Testis (tissue), 3 donors: ENCODE measurements around the gene PMEPA1. TPM values are rescaled to one million over a fixed set of nuclear protein-coding genes. Genes with fewer than 3 reads are reported as not detected.

Experiments used
- DNase-seq: peaks from one replicate; pipeline ENCODE4 v3.0.0-alpha.2; 2019
- H3K27ac ChIP-seq, 2 donors: fragments of 200-600 bp; sonication (generic); one replicate each; pipeline ENCODE4 v1.5.1; 2019
- H3K27me3 ChIP-seq: fragments of 200-600 bp; sonication (generic); one replicate; pipeline ENCODE4 v1.5.1; 2019
- H3K36me3 ChIP-seq: fragments of 200-600 bp; sonication (generic); one replicate; pipeline ENCODE4 v1.5.1; 2017; ENCODE audit warnings: low read depth; ENCODE audit errors: missing control alignments
- H3K4me1 ChIP-seq: fragments of 200-600 bp; sonication (generic); one replicate; pipeline ENCODE4 v1.5.1; 2019
- H3K4me3 ChIP-seq, 2 donors: fragments of 200-600 bp; sonication (generic); one replicate each; pipeline ENCODE4 v1.5.1; 2017 to 2019
- H3K9me3 ChIP-seq: fragments of 200-600 bp; sonication (generic); one replicate; pipeline ENCODE4 v1.5.1; 2017
- CTCF ChIP-seq, 3 experiments: fragments of 450-650 bp in 2 of 3; fragments of 200-600 bp in 1 of 3; sonication (generic) in 1 of 3; IDR thresholded peaks; one replicate each; pipeline ENCODE4 v1.5.1; 2016 to 2019; ENCODE audit warnings: antibody characterized with exemption in 3 of 3, mild to moderate bottlenecking in 2 of 3, moderate library complexity in 1 of 3
- POLR2A ChIP-seq: fragments of 450-650 bp; IDR thresholded peaks from one replicate; pipeline ENCODE4 v1.6.1; 2017; ENCODE audit warnings: antibody characterized with exemption, mild to moderate bottlenecking, moderate library complexity
- WGBS, 2 donors: methylation state at CpG; one replicate each; pipeline ENCODE4 v1.1.5; 2018; 5-methylcytosine and 5-hydroxymethylcytosine counted together
- intact Hi-C: fragments of 100-400 bp; cut with DNase I; formaldehyde crosslinking; loops from one replicate; pipeline ENCODE4 v1.15.1; 2023; ENCODE audit warnings: low total_unique reads
- polyA plus RNA-seq: library from polyadenylated mRNA; stranded (reverse); fragments of 350-450 nt; fragmentation: Illumina TruSeq; extraction: RNeasy Lipid Tissue Mini Kit (QIAGEN cat#74804); gene quantifications from one replicate; pipeline ENCODE4 v1.2.3, GENCODE V29; 2014; ENCODE audit warnings: low read depth, low replicate concordance; ENCODE audit not compliant: insufficient read depth
- total RNA-seq, 2 donors: library from RNA; depleted of rRNA; stranded (reverse); fragments of >200 nt; gene quantifications; one replicate each; pipeline ENCODE4 v1.2.3, GENCODE V29; 2016

Gene PMEPA1
- total and polyA plus RNA-seq, 3 donors from 2014 or later, result 8.1 to 16.8 (median 12.1) TPM

GRCh38 chr20:57732226-57732625 lies 22.4 kb upstream of the PMEPA1 start:
- no peak for TF ChIP-seq POLR2A
- no peak for TF ChIP-seq CTCF (IDR thresholded peaks at IDR 0.05)
- H3K9me3 ChIP-seq, result no peaks in the 10 kb centered on the region
- H3K27ac ChIP-seq, result no peak overlapping the region
- no peaks in the 10 kb centered on the region for H3K36me3 ChIP-seq
- H3K4me1 ChIP-seq, result no peaks in the 10 kb centered on the region
- H3K4me3 ChIP-seq, result no peak overlapping the region
- H3K27me3 ChIP-seq, result no peaks in the 10 kb centered on the region
- intact Hi-C loops, result no loop called here
- 82 to 85% methylated on average over 4 of the region's 4 CpGs for WGBS, 2 donors
- DNase-seq, result no peak

DNA sequence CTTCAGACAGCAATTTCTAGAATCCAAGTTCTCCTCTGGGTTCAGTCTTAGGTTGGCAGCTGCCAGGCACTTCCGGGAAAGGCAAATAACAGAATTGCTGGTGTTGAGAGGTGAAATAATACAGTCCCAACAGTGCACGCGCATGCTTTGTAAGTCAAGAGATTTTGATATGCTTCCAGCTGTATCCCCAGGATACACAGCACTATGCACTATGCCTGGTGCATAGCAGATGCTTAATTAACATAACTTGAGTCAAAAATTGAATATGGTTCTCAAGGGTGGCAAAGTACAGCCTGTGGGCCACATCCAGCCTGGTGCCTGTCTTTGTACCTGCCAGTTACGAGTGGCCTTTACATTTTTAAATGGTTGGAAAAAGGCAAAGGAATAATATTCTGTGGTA lies 18.9 kb upstream of the PMEPA1 start:
- Histone ChIP-seq H3K36me3 (no peaks in the 10 kb centered on the region), H3K27me3 (no peaks in the 10 kb centered on the region), H3K9me3 (no peaks in the 10 kb centered on the region), H3K4me3 (no peak overlapping the region), H3K4me1 (no peaks in the 10 kb centered on the region), H3K27ac (no peak overlapping the region)
- intact Hi-C loops, result no loop called here
- no peak for DNase-seq
- 89 to 92% methylated on average over 4 of the region's 4 CpGs for WGBS, 2 donors
- TF ChIP-seq CTCF (IDR thresholded peaks at IDR 0.05), result no peak
- TF ChIP-seq POLR2A, result no peak

DNA sequence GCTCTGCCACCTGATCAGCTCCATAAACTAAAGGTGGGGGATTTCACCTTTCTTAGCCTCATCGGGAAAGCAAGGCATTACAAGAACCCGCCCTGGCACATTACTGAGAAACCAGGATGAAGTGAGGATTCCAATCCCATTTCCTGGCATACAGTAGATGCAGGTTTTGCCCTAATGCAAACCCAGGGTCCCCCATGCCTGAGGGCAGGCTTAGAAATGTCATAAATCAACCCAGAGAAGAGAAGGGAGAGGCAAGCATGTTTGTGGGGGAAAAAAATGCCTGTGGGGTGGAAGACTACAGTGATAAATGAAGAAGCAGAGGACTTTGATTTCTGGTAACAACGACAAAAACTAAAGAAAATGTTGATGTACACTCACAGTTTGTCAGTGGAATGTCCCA lies 18.0 kb upstream of the PMEPA1 start:
- Histone ChIP-seq H3K4me1 (peaks cover 4% of the 10 kb centered on the region), H3K27ac (no peak overlapping the region), H3K27me3 (no peaks in the 10 kb centered on the region), H3K9me3 (no peaks in the 10 kb centered on the region), H3K4me3 (no peak overlapping the region), H3K36me3 (no peaks in the 10 kb centered on the region)
- intact Hi-C loops, result no loop called here
- no peak for TF ChIP-seq POLR2A
- TF ChIP-seq CTCF (IDR thresholded peaks at IDR 0.05), result no peak
- DNase-seq, result no peak
- 83 to 86% methylated on average over 3 of the region's 3 CpGs for WGBS, 2 donors

GRCh38 chr20:57725636-57726035 lies 15.8 kb upstream of the PMEPA1 start:
- Histone ChIP-seq H3K4me3 (no peak overlapping the region), H3K27ac (no peak overlapping the region), H3K9me3 (no peaks in the 10 kb centered on the region), H3K4me1 (peaks cover 5% of the 10 kb centered on the region), H3K36me3 (no peaks in the 10 kb centered on the region), H3K27me3 (no peaks in the 10 kb centered on the region)
- 95 to 97% methylated on average over 7 to 9 of the region's 9 CpGs for WGBS, 2 donors
- intact Hi-C loops, result no loop called here
- TF ChIP-seq CTCF (IDR thresholded peaks at IDR 0.05) (no peak), POLR2A (no peak)
- no peak for DNase-seq

- intact Hi-C loops, result no loop called here
- H3K4me1 ChIP-seq, result peaks cover 5% of the 10 kb centered on the region
- no peaks in the 10 kb centered on the region for H3K27me3 ChIP-seq
- no peak for DNase-seq
- H3K4me3 ChIP-seq, result no peak overlapping the region
- H3K36me3 ChIP-seq, result no peaks in the 10 kb centered on the region
- H3K9me3 ChIP-seq, result no peaks in the 10 kb centered on the region
- WGBS, 2 donors, result 88 to 96% methylated on average over 12 to 16 of the region's 16 CpGs
- TF ChIP-seq POLR2A (no peak), CTCF (IDR thresholded peaks at IDR 0.05) (no peak)
- H3K27ac ChIP-seq, result no peak overlapping the region
Observed at GRCh38 chr20:57724610-57725405, 15.0 kb upstream of the PMEPA1 start.
